ENCODE data around the gene ANXA9. TPM values are rescaled to one million over a fixed set of nuclear protein-coding genes. Genes with fewer than 3 reads are reported as not detected.

ANXA9 gene
- total and polyA plus RNA-seq, 2 donors (not counting 1 experiment from before 2014, with no cell fraction given): 0.07 to 0.62 TPM

- Histone ChIP-seq H3K79me2 (ENCODE audit: control insufficient read depth, insufficient read depth, low read length) (no peaks in the 10 kb centered on the region), H3K27ac (ENCODE audit: low read length in 2 of 2) (no peak overlapping the region), H3K4me3 (ENCODE audit: control extremely low read depth in 1 of 5, extremely low read depth in 1 of 5, insufficient read depth in 1 of 5, low read depth in 2 of 5, low read length in 4 of 5) (no peak overlapping the region), H4K20me1 (ENCODE audit: control insufficient read depth, insufficient read depth, low read length, poor library complexity, severe bottlenecking) (no peaks in the 10 kb centered on the region), H3K27me3 (replicated peaks in 1 of 4; ENCODE audit: control extremely low read depth in 1 of 4, control insufficient read depth in 3 of 4, insufficient read depth in 4 of 4, low read length in 3 of 4) (no peaks in the 10 kb centered on the region), H2AFZ (ENCODE audit: insufficient read depth, low read depth, low read length, poor library complexity, severe bottlenecking) (no peak overlapping the region), H3K4me2 (replicated peaks; ENCODE audit: low read depth, low read length, poor library complexity, severe bottlenecking) (no peak overlapping the region), H3K9me3 (ENCODE audit: control extremely low read depth in 1 of 3, control insufficient read depth in 2 of 3, insufficient read depth in 1 of 3, low read length in 2 of 3) (no peaks in the 10 kb centered on the region), H3K9ac (ENCODE audit: low read length) (no peak overlapping the region), H3K36me3 (replicated peaks in 1 of 2; ENCODE audit: control extremely low read depth in 1 of 2, control insufficient read depth in 1 of 2, extremely low read depth in 1 of 2, insufficient read depth in 2 of 2, low read length in 1 of 2) (no peaks in the 10 kb centered on the region), H3K4me1 (ENCODE audit: control insufficient read depth in 2 of 2, insufficient read depth in 2 of 2, low read length in 2 of 2) (peaks cover 20 to 26% of the 10 kb centered on the region in 2 donors)
- ChIA-PET POLR2A (interaction anchor here (0.6 kb wide), 1 partner anchor 378 kb away, joined by 3 read pairs; no protein-coding TSS in a partner anchor), CTCF (interaction anchor here (0.6 to 5.7 kb wide), 8 partner anchors 12 to 316 kb away, joined by 3 to 35 read pairs (median 10); partner anchors contain the start of gene MINDY1)
- DNase-seq: no peak
- ATAC-seq (ENCODE audit: low read depth): no peak
- TF ChIP-seq, protein P1, sequence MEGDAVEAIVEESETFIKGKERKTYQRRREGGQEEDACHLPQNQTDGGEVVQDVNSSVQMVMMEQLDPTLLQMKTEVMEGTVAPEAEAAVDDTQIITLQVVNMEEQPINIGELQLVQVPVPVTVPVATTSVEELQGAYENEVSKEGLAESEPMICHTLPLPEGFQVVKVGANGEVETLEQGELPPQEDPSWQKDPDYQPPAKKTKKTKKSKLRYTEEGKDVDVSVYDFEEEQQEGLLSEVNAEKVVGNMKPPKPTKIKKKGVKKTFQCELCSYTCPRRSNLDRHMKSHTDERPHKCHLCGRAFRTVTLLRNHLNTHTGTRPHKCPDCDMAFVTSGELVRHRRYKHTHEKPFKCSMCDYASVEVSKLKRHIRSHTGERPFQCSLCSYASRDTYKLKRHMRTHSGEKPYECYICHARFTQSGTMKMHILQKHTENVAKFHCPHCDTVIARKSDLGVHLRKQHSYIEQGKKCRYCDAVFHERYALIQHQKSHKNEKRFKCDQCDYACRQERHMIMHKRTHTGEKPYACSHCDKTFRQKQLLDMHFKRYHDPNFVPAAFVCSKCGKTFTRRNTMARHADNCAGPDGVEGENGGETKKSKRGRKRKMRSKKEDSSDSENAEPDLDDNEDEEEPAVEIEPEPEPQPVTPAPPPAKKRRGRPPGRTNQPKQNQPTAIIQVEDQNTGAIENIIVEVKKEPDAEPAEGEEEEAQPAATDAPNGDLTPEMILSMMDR (IDR thresholded peaks at IDR 0.05): no peak
- no peak for TF ChIP-seq EZH2 (IDR thresholded peaks at IDR 0.05; ENCODE audit: borderline replicate concordance, insufficient read depth, low read depth, low read length, poor library complexity, severe bottlenecking)
- intact Hi-C loops (cut with micrococcal nuclease): no loop called here
- Mint-ChIP-seq H3K4me3 (no peak overlapping the region), H3K27me3 (no peaks in the 10 kb centered on the region), H3K27ac (no peak overlapping the region), H3K4me1 (peaks cover 26% of the 10 kb centered on the region), H3K9me3 (ENCODE audit: insufficient read depth) (no peaks in the 10 kb centered on the region)
- WGBS (ENCODE audit: insufficient coverage): 84% methylated on average over 6 of the region's 6 CpGs
These were observed 801 bp upstream of the ANXA9 start for GRCh38 chr1:150981177-150981804.

GRCh38 chr1:150985179-150985825 lies 3.2 kb downstream of the ANXA9 start:
- Histone ChIP-seq H3K4me1 (ENCODE audit: control insufficient read depth in 2 of 2, insufficient read depth in 2 of 2, low read length in 2 of 2) (no peaks in the 10 kb centered on the region), H3K27ac (ENCODE audit: low read length in 2 of 2) (no peak overlapping the region), H4K20me1 (ENCODE audit: control insufficient read depth, insufficient read depth, low read length, poor library complexity, severe bottlenecking) (no peaks in the 10 kb centered on the region), H3K9me3 (ENCODE audit: control extremely low read depth in 1 of 3, control insufficient read depth in 2 of 3, insufficient read depth in 1 of 3, low read length in 2 of 3) (no peaks in the 10 kb centered on the region), H3K36me3 (replicated peaks in 1 of 2; ENCODE audit: control extremely low read depth in 1 of 2, control insufficient read depth in 1 of 2, extremely low read depth in 1 of 2, insufficient read depth in 2 of 2, low read length in 1 of 2) (no peaks in the 10 kb centered on the region), H3K4me2 (replicated peaks; ENCODE audit: low read depth, low read length, poor library complexity, severe bottlenecking) (no peak overlapping the region), H3K9ac (ENCODE audit: low read length) (no peak overlapping the region), H3K4me3 (ENCODE audit: control extremely low read depth in 1 of 5, extremely low read depth in 1 of 5, insufficient read depth in 1 of 5, low read depth in 2 of 5, low read length in 4 of 5) (no peak overlapping the region), H3K27me3 (replicated peaks in 1 of 4; ENCODE audit: control extremely low read depth in 1 of 4, control insufficient read depth in 3 of 4, insufficient read depth in 4 of 4, low read length in 3 of 4) (no peaks in the 10 kb centered on the region), H3K79me2 (ENCODE audit: control insufficient read depth, insufficient read depth, low read length) (no peaks in the 10 kb centered on the region), H2AFZ (ENCODE audit: insufficient read depth, low read depth, low read length, poor library complexity, severe bottlenecking) (no peak overlapping the region)
- no peak overlapping the region for H3K4me3 Mint-ChIP-seq
- intact Hi-C loops (cut with micrococcal nuclease): no loop called here
- H3K4me1 Mint-ChIP-seq: no peaks in the 10 kb centered on the region
- H3K9me3 Mint-ChIP-seq (ENCODE audit: insufficient read depth): no peaks in the 10 kb centered on the region
- ChIA-PET CTCF (interaction anchor here (0.8 to 3.1 kb wide), 3 partner anchors 7 to 26 kb away, joined by 3 to 25 read pairs (median 3); no protein-coding TSS in a partner anchor), POLR2A (no interaction called here)
- ATAC-seq (ENCODE audit: low read depth) (no peak), DNase-seq (no peak)
- WGBS (ENCODE audit: insufficient coverage): 86% methylated on average over 1 of the region's 2 CpGs
- H3K27ac Mint-ChIP-seq: no peak overlapping the region
- TF ChIP-seq, protein P1 (IDR thresholded peaks at IDR 0.05): no peak
- TF ChIP-seq EZH2 (IDR thresholded peaks at IDR 0.05; ENCODE audit: borderline replicate concordance, insufficient read depth, low read depth, low read length, poor library complexity, severe bottlenecking): no peak
- no peaks in the 10 kb centered on the region for H3K27me3 Mint-ChIP-seq

Data from B cell (primary cell).